ENCODE data around the gene HPGDS. TPM values are rescaled to one million over a fixed set of nuclear protein-coding genes. Genes with fewer than 3 reads are reported as not detected.
"Not testable (repeated sequence)": the region's sequence is repeated elsewhere in the genome, so short reads cannot be mapped to it uniquely, and the experiment has no call there.

The HPGDS gene
- total and polyA plus RNA-seq, 2 donors from 2014 or later = 1.9 to 7.4 TPM

GRCh38 chr4:94382891-94383290, 40.3 kb upstream of the HPGDS start:
- intact Hi-C loops (cut with DNase I); H3K27ac ChIP-seq (ENCODE audit: low read depth in 2 of 2, low read length in 2 of 2); FAIRE-seq; H3K36me3 ChIP-seq (ENCODE audit: control insufficient read depth in 2 of 3, insufficient read depth in 3 of 3, low read length in 3 of 3); H3K27me3 ChIP-seq (ENCODE audit: control insufficient read depth, insufficient read depth, low read length); H3K9me3 ChIP-seq (ENCODE audit: control insufficient read depth in 2 of 3, insufficient read depth in 1 of 3, low read length in 3 of 3); H3K4me1 ChIP-seq (ENCODE audit: control insufficient read depth in 2 of 3, insufficient read depth in 2 of 3, low read depth in 1 of 3, low read length in 3 of 3); DNase-seq; H3K4me3 ChIP-seq (ENCODE audit: low read length in 3 of 3); H3K9ac ChIP-seq (ENCODE audit: low read length in 3 of 3): not testable (repeated sequence)

GRCh38 chr4:94378047-94378446, 35.4 kb upstream of the HPGDS start:
- DNase-seq = peak in 2 of 5 donors; percentile 22 to 37
- intact Hi-C loops (cut with DNase I) = no loop called here
- Histone ChIP-seq H3K4me1 (ENCODE audit: control insufficient read depth in 2 of 3, insufficient read depth in 2 of 3, low read depth in 1 of 3, low read length in 3 of 3) (no peaks in the 10 kb centered on the region), H3K27me3 (ENCODE audit: control insufficient read depth, insufficient read depth, low read length) (no peaks in the 10 kb centered on the region), H3K36me3 (ENCODE audit: control insufficient read depth in 2 of 3, insufficient read depth in 3 of 3, low read length in 3 of 3) (no peaks in the 10 kb centered on the region), H3K9me3 (ENCODE audit: control insufficient read depth in 2 of 3, insufficient read depth in 1 of 3, low read length in 3 of 3) (no peaks in the 10 kb centered on the region), H3K9ac (ENCODE audit: low read length in 3 of 3) (no peak overlapping the region), H3K27ac (ENCODE audit: low read depth in 2 of 2, low read length in 2 of 2) (no peak overlapping the region), H3K4me3 (ENCODE audit: low read length in 3 of 3) (no peak overlapping the region)
- FAIRE-seq = no peak
- TF ChIP-seq CTCF (IDR thresholded peaks at IDR 0.05; ENCODE audit: borderline replicate concordance, extremely low read depth, insufficient read depth) = no peak

- H3K36me3 ChIP-seq (ENCODE audit: control insufficient read depth in 2 of 3, insufficient read depth in 3 of 3, low read length in 3 of 3) = no peaks in the 10 kb centered on the region
- no peaks in the 10 kb centered on the region for H3K9me3 ChIP-seq (ENCODE audit: control insufficient read depth in 2 of 3, insufficient read depth in 1 of 3, low read length in 3 of 3)
- FAIRE-seq = no peak
- no peak for TF ChIP-seq CTCF (IDR thresholded peaks at IDR 0.05; ENCODE audit: borderline replicate concordance, extremely low read depth, insufficient read depth)
- H3K4me3 ChIP-seq (ENCODE audit: low read length in 3 of 3) = no peak overlapping the region
- intact Hi-C loops (cut with DNase I) = no loop called here
- no peak overlapping the region for H3K9ac ChIP-seq (ENCODE audit: low read length in 3 of 3)
- no peak for DNase-seq
- no peaks in the 10 kb centered on the region for H3K27me3 ChIP-seq (ENCODE audit: control insufficient read depth, insufficient read depth, low read length)
- H3K27ac ChIP-seq (ENCODE audit: low read depth in 2 of 2, low read length in 2 of 2) = no peak overlapping the region
- no peaks in the 10 kb centered on the region for H3K4me1 ChIP-seq (ENCODE audit: control insufficient read depth in 2 of 3, insufficient read depth in 2 of 3, low read depth in 1 of 3, low read length in 3 of 3)
Observed at GRCh38 chr4:94377294-94377693, 34.7 kb upstream of the HPGDS start.

- H3K4me1 ChIP-seq (ENCODE audit: control insufficient read depth in 2 of 3, insufficient read depth in 2 of 3, low read depth in 1 of 3, low read length in 3 of 3) = no peaks in the 10 kb centered on the region
- H3K9ac ChIP-seq (ENCODE audit: low read length in 3 of 3) = no peak overlapping the region
- H3K27me3 ChIP-seq (ENCODE audit: control insufficient read depth, insufficient read depth, low read length) = no peaks in the 10 kb centered on the region
- intact Hi-C loops (cut with DNase I) = no loop called here
- H3K9me3 ChIP-seq (ENCODE audit: control insufficient read depth in 2 of 3, insufficient read depth in 1 of 3, low read length in 3 of 3) = no peaks in the 10 kb centered on the region
- no peak for TF ChIP-seq CTCF (IDR thresholded peaks at IDR 0.05; ENCODE audit: borderline replicate concordance, extremely low read depth, insufficient read depth)
- FAIRE-seq (no peak), DNase-seq (no peak)
- no peak overlapping the region for H3K4me3 ChIP-seq (ENCODE audit: low read length in 3 of 3)
- H3K27ac ChIP-seq (ENCODE audit: low read depth in 2 of 2, low read length in 2 of 2) = no peak overlapping the region
- H3K36me3 ChIP-seq (ENCODE audit: control insufficient read depth in 2 of 3, insufficient read depth in 3 of 3, low read length in 3 of 3) = no peaks in the 10 kb centered on the region
Observed at GRCh38 chr4:94375364-94375763, 32.7 kb upstream of the HPGDS start.
